ENCODE data around the gene SPESP1.
"Not testable (repeated sequence)": the region's sequence is repeated elsewhere in the genome, so short reads cannot be mapped to it uniquely, and the experiment has no call there.

The SPESP1 gene

DNA sequence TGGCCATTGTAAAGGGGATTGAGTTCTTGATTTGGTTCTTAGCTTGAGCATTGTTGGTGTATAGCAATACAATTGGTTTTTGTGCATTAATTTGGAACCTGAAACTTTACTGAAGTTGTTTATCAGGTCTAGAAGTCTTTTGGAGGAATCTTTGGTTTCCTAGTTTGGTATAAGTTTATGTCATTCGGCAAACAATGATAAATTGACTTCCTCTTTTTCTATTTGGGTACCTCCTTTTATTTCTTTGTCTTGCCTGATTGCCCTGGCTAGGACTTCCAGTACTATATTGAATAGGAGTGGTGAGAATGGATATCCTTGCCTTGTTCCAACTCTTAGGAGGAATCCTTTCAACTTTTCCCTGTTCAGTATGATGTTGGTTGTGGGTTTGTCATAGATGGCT, 32.1 kb downstream of the SPESP1 start:
- no peak for DNase-seq (ENCODE audit: low read depth, low spot score)
- WGBS (ENCODE audit: insufficient coverage, insufficient read length): no CpG with 5 or more reads among the region's 1 CpG
- no peak overlapping the region for H3K27ac ChIP-seq (ENCODE audit: low read length)

DNA sequence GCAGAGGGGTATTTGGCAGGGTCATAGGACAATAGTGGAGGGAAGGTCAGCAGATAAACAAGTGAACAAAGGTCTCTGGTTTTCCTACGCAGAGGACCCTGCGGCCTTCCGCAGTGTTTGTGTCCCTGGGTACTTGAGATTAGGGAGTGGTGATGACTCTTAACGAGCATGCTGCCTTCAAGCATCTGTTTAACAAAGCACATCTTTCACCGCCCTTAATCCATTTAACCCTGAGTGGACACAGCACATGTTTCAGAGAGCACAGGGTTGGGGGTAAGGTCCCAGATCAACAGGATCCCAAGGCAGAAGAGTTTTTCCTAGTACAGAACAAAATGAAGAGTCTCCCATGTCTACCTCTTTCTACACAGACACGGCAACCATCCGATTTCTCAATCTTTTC, 33.4 kb downstream of the SPESP1 start:
- H3K27ac ChIP-seq (ENCODE audit: low read length); H3K4me3 ChIP-seq (ENCODE audit: low read length); H3K27me3 ChIP-seq (ENCODE audit: control insufficient read depth, insufficient read depth, low read length); H3K4me1 ChIP-seq (ENCODE audit: control insufficient read depth, insufficient read depth, low read length); DNase-seq (ENCODE audit: low read depth, low spot score); H3K36me3 ChIP-seq (ENCODE audit: control insufficient read depth, insufficient read depth, low read length); H3K9me3 ChIP-seq (ENCODE audit: control insufficient read depth, insufficient read depth, low read length): not testable (repeated sequence)
- no CpG with 5 or more reads among the region's 7 CpGs for WGBS (ENCODE audit: insufficient coverage, insufficient read length)

More for the DNA sequence above, 32.1 kb downstream of the SPESP1 start:
- no peak overlapping the region for H3K4me3 ChIP-seq (ENCODE audit: low read length)
- no peaks in the 10 kb centered on the region for H3K36me3 ChIP-seq (ENCODE audit: control insufficient read depth, insufficient read depth, low read length)
- H3K27me3 ChIP-seq (ENCODE audit: control insufficient read depth, insufficient read depth, low read length): no peaks in the 10 kb centered on the region
- no peaks in the 10 kb centered on the region for H3K9me3 ChIP-seq (ENCODE audit: control insufficient read depth, insufficient read depth, low read length)
- H3K4me1 ChIP-seq (ENCODE audit: control insufficient read depth, insufficient read depth, low read length): no peaks in the 10 kb centered on the region

GRCh38 chr15:68966996-68967395, 36.7 kb downstream of the SPESP1 start:
- Histone ChIP-seq H3K4me3 (ENCODE audit: low read length) (no peak overlapping the region), H3K36me3 (ENCODE audit: control insufficient read depth, insufficient read depth, low read length) (no peaks in the 10 kb centered on the region), H3K27ac (ENCODE audit: low read length) (no peak overlapping the region), H3K4me1 (ENCODE audit: control insufficient read depth, insufficient read depth, low read length) (no peaks in the 10 kb centered on the region), H3K27me3 (ENCODE audit: control insufficient read depth, insufficient read depth, low read length) (no peaks in the 10 kb centered on the region), H3K9me3 (ENCODE audit: control insufficient read depth, insufficient read depth, low read length) (no peaks in the 10 kb centered on the region)
- DNase-seq (ENCODE audit: low read depth, low spot score): no peak
- WGBS (ENCODE audit: insufficient coverage, insufficient read length): no CpG with 5 or more reads among the region's 5 CpGs

GRCh38 chr15:68967948-68968347, 37.6 kb downstream of the SPESP1 start:
- no peaks in the 10 kb centered on the region for H3K9me3 ChIP-seq (ENCODE audit: control insufficient read depth, insufficient read depth, low read length)
- H3K4me3 ChIP-seq (ENCODE audit: low read length): no peak overlapping the region
- H3K4me1 ChIP-seq (ENCODE audit: control insufficient read depth, insufficient read depth, low read length): no peaks in the 10 kb centered on the region
- DNase-seq (ENCODE audit: low read depth, low spot score): no peak
- H3K27ac ChIP-seq (ENCODE audit: low read length): no peak overlapping the region
- no peaks in the 10 kb centered on the region for H3K36me3 ChIP-seq (ENCODE audit: control insufficient read depth, insufficient read depth, low read length)
- H3K27me3 ChIP-seq (ENCODE audit: control insufficient read depth, insufficient read depth, low read length): no peaks in the 10 kb centered on the region

DNA sequence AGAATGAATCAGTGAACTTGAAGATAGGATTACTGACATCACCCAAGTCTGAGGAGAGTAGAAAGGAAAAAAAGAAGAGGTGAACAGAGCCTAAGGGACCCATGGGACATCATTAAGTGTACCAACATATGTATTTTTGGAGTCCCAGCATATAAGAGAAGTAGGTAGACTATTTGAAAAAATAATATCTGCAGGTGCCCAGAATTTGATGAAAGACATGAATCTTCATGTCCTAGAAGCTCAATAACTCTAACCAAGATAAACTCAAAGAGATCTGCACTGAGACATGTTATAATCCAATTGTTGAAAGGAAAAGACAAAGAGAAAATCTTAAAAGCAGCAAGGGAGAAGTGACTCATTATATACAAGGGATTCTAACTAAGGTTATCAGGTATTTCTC, 39.0 kb downstream of the SPESP1 start:
- Histone ChIP-seq H3K9me3 (ENCODE audit: control insufficient read depth, insufficient read depth, low read length) (no peaks in the 10 kb centered on the region), H3K27me3 (ENCODE audit: control insufficient read depth, insufficient read depth, low read length) (no peaks in the 10 kb centered on the region), H3K27ac (ENCODE audit: low read length) (no peak overlapping the region), H3K4me3 (ENCODE audit: low read length) (no peak overlapping the region), H3K4me1 (ENCODE audit: control insufficient read depth, insufficient read depth, low read length) (no peaks in the 10 kb centered on the region), H3K36me3 (ENCODE audit: control insufficient read depth, insufficient read depth, low read length) (no peaks in the 10 kb centered on the region)
- DNase-seq (ENCODE audit: low read depth, low spot score): no peak

DNA sequence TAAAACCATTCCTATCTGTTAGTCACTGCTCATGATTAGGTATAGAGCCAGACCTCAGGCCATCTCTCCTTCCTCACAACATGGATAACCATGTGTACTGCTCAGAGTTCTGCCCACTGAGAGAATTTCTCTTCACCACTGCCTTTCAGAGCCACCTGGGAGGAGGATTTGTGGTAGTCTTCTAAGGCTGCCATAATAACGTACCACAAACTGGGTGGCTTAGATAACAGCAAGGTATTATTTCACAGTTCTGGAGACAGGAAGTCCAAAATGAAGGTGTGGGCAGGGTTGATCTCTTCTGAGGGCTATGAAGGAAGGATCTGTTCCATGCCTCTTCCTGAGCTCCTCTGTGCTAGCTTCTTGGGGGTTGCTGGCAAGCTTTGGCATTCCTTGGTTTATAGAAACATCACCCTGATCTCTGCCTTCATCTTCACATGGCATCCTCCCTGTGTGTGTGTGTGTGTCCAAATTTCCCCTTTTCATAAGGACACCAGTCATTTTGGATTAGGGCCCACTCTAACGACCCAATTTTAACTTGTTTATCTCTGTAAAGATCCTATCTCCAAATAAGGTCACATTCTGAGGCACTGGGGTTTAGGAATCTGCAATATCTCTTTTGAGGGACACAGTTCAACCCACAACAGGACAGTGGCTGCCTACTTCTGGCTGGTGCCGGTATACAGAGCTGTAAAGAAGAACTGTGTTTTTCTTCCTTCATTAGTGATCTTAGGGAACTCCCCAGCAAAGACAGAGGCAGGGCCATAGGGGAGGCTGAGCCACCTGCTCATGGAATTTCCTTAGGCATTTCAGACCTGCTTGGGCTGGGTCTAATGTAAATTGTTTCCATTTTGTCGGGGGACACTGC, 42.1 kb downstream of the SPESP1 start:
- no peaks in the 10 kb centered on the region for H3K9me3 ChIP-seq (ENCODE audit: control insufficient read depth, insufficient read depth, low read length)
- H3K27ac ChIP-seq (ENCODE audit: low read length): no peak overlapping the region
- no peaks in the 10 kb centered on the region for H3K27me3 ChIP-seq (ENCODE audit: control insufficient read depth, insufficient read depth, low read length)
- no CpG with 5 or more reads among the region's 4 CpGs for WGBS (ENCODE audit: insufficient coverage, insufficient read length)
- no peaks in the 10 kb centered on the region for H3K4me1 ChIP-seq (ENCODE audit: control insufficient read depth, insufficient read depth, low read length)
- no peaks in the 10 kb centered on the region for H3K36me3 ChIP-seq (ENCODE audit: control insufficient read depth, insufficient read depth, low read length)
- no peak overlapping the region for H3K4me3 ChIP-seq (ENCODE audit: low read length)
- no peak for DNase-seq (ENCODE audit: low read depth, low spot score)

DNA sequence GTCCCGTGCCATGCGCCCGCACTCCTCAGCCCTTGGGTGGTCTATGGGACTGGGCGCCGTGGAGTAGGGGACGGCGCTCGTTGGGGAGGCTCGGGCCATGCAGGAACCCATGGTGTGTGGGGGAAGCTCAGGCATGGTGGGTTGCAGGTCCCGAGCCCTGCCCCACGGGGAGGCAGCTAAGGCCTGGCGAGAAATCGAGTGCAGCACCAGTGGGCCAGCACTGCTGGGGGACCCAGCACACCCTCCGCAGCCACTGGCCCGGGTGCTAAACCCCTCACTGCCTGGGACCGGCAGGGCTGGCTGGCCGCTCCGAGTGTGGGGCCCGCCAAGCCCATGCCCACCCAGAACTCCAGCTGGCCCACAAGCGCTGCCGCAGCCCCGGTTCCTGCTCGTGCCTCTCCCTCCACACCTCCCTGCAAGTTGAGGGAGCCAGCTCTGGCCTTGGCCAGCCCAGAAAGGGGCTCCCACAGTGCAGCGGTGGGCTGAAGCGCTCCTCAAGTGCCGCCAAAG, 45.4 kb downstream of the SPESP1 start:
- WGBS (ENCODE audit: insufficient coverage, insufficient read length): no CpG with 5 or more reads among the region's 26 CpGs
- not testable (repeated sequence) for H3K4me3 ChIP-seq (ENCODE audit: low read length); DNase-seq (ENCODE audit: low read depth, low spot score)

DNA sequence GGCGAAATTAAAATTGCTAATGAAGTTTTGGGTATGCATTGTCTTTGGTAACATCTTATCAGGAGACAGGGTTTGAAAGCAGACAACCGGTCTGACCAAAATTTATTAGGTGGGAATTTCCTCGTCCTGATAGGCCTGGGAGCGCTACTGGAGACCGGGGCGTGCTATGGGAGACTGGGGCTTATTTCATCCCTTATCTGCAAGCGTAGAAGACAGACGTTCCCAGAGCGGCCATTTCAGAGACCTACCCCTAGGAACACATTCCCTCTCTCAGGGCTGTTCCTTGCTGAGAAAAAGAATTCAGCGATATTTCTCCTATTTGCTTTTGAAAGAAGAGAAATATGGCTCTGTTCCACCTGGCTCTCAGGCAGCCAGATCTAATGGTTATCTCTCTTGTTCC, 47.1 kb downstream of the SPESP1 start:
- H3K4me1 ChIP-seq (ENCODE audit: control insufficient read depth, insufficient read depth, low read length); DNase-seq (ENCODE audit: low read depth, low spot score); H3K27ac ChIP-seq (ENCODE audit: low read length); H3K27me3 ChIP-seq (ENCODE audit: control insufficient read depth, insufficient read depth, low read length); H3K36me3 ChIP-seq (ENCODE audit: control insufficient read depth, insufficient read depth, low read length); H3K4me3 ChIP-seq (ENCODE audit: low read length); H3K9me3 ChIP-seq (ENCODE audit: control insufficient read depth, insufficient read depth, low read length): not testable (repeated sequence)
- no CpG with 5 or more reads among the region's 10 CpGs for WGBS (ENCODE audit: insufficient coverage, insufficient read length)

More for the DNA sequence above, 45.4 kb downstream of the SPESP1 start:
- H3K27me3 ChIP-seq (ENCODE audit: control insufficient read depth, insufficient read depth, low read length); H3K4me1 ChIP-seq (ENCODE audit: control insufficient read depth, insufficient read depth, low read length); H3K36me3 ChIP-seq (ENCODE audit: control insufficient read depth, insufficient read depth, low read length); H3K9me3 ChIP-seq (ENCODE audit: control insufficient read depth, insufficient read depth, low read length); H3K27ac ChIP-seq (ENCODE audit: low read length): not testable (repeated sequence)

- Histone ChIP-seq H3K9me3 (ENCODE audit: control insufficient read depth, insufficient read depth, low read length) (no peaks in the 10 kb centered on the region), H3K27ac (ENCODE audit: low read length) (no peak overlapping the region), H3K36me3 (ENCODE audit: control insufficient read depth, insufficient read depth, low read length) (no peaks in the 10 kb centered on the region), H3K4me3 (ENCODE audit: low read length) (no peak overlapping the region), H3K27me3 (ENCODE audit: control insufficient read depth, insufficient read depth, low read length) (no peaks in the 10 kb centered on the region), H3K4me1 (ENCODE audit: control insufficient read depth, insufficient read depth, low read length) (no peaks in the 10 kb centered on the region)
- no peak for DNase-seq (ENCODE audit: low read depth, low spot score)
- no CpG with 5 or more reads among the region's 3 CpGs for WGBS (ENCODE audit: insufficient coverage, insufficient read length)
Observed at GRCh38 chr15:68979006-68979405, 48.7 kb downstream of the SPESP1 start.

- Histone ChIP-seq H3K36me3 (ENCODE audit: control insufficient read depth, insufficient read depth, low read length) (no peaks in the 10 kb centered on the region), H3K27me3 (ENCODE audit: control insufficient read depth, insufficient read depth, low read length) (no peaks in the 10 kb centered on the region), H3K9me3 (ENCODE audit: control insufficient read depth, insufficient read depth, low read length) (no peaks in the 10 kb centered on the region), H3K4me1 (ENCODE audit: control insufficient read depth, insufficient read depth, low read length) (no peaks in the 10 kb centered on the region), H3K4me3 (ENCODE audit: low read length) (no peak overlapping the region), H3K27ac (ENCODE audit: low read length) (no peak overlapping the region)
- DNase-seq (ENCODE audit: low read depth, low spot score): no peak
- WGBS (ENCODE audit: insufficient coverage, insufficient read length): no CpG with 5 or more reads among the region's 1 CpG
Observed at GRCh38 chr15:68979816-68980215, 49.5 kb downstream of the SPESP1 start.

DNA sequence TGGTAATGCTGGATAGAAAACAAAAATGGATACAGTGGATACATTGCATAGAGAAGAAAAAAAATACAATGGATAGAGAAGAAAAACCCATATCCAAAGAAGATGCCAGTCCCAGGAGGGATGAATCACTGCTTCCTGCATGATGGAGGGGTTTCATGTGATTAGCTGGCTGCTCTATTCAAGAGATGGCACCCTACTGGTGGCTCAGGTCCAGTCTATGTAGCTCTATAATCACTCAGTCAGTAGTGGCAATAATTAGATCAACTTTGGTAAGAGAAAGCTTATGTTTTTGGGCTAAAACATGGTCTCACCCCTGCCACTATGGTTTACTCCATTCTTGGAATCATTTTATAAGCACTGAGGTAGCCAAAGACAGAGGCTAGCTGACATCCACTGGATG, 50.5 kb downstream of the SPESP1 start:
- DNase-seq (ENCODE audit: low read depth, low spot score): no peak
- no peak overlapping the region for H3K4me3 ChIP-seq (ENCODE audit: low read length)
- no peaks in the 10 kb centered on the region for H3K27me3 ChIP-seq (ENCODE audit: control insufficient read depth, insufficient read depth, low read length)
- no peak overlapping the region for H3K27ac ChIP-seq (ENCODE audit: low read length)
- no peaks in the 10 kb centered on the region for H3K36me3 ChIP-seq (ENCODE audit: control insufficient read depth, insufficient read depth, low read length)
- H3K4me1 ChIP-seq (ENCODE audit: control insufficient read depth, insufficient read depth, low read length): no peaks in the 10 kb centered on the region
- no peaks in the 10 kb centered on the region for H3K9me3 ChIP-seq (ENCODE audit: control insufficient read depth, insufficient read depth, low read length)
